ENCODE data around the gene IL1RAPL1.
"Not testable (repeated sequence)": the region's sequence is repeated elsewhere in the genome, so short reads cannot be mapped to it uniquely, and the experiment has no call there.

The IL1RAPL1 gene

GRCh38 chrX:28756647-28757046 lies 169.4 kb downstream of the IL1RAPL1 start:
- Histone ChIP-seq H3K9me3 (no peaks in the 10 kb centered on the region), H3K4me1 (ENCODE audit: control insufficient read depth in 1 of 2, insufficient read depth in 1 of 2, low read depth in 1 of 2, low read length in 1 of 2) (no peaks in the 10 kb centered on the region), H3K4me3 (ENCODE audit: low read depth in 1 of 2, low read length in 1 of 2) (no peak overlapping the region), H3K27me3 (no peaks in the 10 kb centered on the region), H3K36me3 (no peaks in the 10 kb centered on the region), H3K27ac (no peak overlapping the region)
- no peak for TF ChIP-seq CTCF (IDR thresholded peaks at IDR 0.05)

GRCh38 chrX:28757290-28757689 lies 170.0 kb downstream of the IL1RAPL1 start:
- H3K4me3 ChIP-seq (ENCODE audit: low read depth in 1 of 2, low read length in 1 of 2): no peak overlapping the region
- no peaks in the 10 kb centered on the region for H3K36me3 ChIP-seq
- no peaks in the 10 kb centered on the region for H3K4me1 ChIP-seq (ENCODE audit: control insufficient read depth in 1 of 2, insufficient read depth in 1 of 2, low read depth in 1 of 2, low read length in 1 of 2)
- H3K27ac ChIP-seq: no peak overlapping the region
- no peaks in the 10 kb centered on the region for H3K9me3 ChIP-seq
- no peaks in the 10 kb centered on the region for H3K27me3 ChIP-seq
- no peak for TF ChIP-seq CTCF (IDR thresholded peaks at IDR 0.05)

GRCh38 chrX:28766561-28766960 lies 179.3 kb downstream of the IL1RAPL1 start:
- not testable (repeated sequence) for H3K4me1 ChIP-seq (ENCODE audit: control insufficient read depth in 1 of 2, insufficient read depth in 1 of 2, low read depth in 1 of 2, low read length in 1 of 2); H3K27ac ChIP-seq; H3K9me3 ChIP-seq; H3K4me3 ChIP-seq (ENCODE audit: low read depth in 1 of 2, low read length in 1 of 2); H3K36me3 ChIP-seq; H3K27me3 ChIP-seq

DNA sequence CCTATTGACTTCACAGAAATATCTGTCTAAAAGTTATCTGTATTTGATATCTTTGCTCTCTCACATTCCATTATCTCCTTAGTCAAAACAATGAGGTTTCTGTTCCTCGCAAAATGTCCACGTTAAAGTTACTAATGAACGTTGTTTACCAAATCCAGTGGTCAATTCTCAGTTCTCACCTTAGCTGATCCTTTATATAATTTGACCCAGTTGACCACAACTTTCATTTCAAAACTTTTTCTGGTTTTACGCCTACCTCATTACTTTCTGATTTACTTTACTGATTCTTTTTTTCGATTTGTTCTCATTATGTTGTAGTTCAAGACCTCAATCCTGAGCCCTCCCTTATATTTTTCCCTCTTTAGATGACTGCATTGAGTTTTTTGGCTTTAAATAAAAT lies 186.6 kb downstream of the IL1RAPL1 start:
- H3K4me3 ChIP-seq (ENCODE audit: low read depth in 1 of 2, low read length in 1 of 2): no peak overlapping the region
- no peak for TF ChIP-seq CTCF (IDR thresholded peaks at IDR 0.05)
- no peaks in the 10 kb centered on the region for H3K4me1 ChIP-seq (ENCODE audit: control insufficient read depth in 1 of 2, insufficient read depth in 1 of 2, low read depth in 1 of 2, low read length in 1 of 2)
- H3K36me3 ChIP-seq: no peaks in the 10 kb centered on the region
- H3K27ac ChIP-seq: no peak overlapping the region
- no peaks in the 10 kb centered on the region for H3K27me3 ChIP-seq
- no peaks in the 10 kb centered on the region for H3K9me3 ChIP-seq

DNA sequence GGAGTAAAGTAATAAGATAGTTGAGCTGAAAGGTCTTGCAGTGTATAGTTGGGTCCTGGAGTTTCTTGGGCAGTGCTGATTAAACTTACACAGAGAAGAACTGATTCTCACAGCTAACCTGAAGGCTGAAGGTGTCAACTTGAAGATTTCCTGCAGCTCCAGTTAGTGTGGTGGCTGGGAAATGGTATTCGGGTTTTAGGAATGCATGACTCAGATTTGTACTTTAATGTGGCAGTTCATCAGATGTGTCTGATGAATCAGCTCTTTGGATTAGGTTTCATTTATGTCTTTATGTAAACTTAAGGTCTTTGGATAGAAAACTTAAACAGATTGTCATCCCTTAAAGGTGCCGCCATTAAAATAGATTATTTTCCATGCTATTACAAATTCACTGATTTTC lies 200.0 kb downstream of the IL1RAPL1 start:
- Histone ChIP-seq H3K9me3 (no peaks in the 10 kb centered on the region), H3K4me1 (ENCODE audit: control insufficient read depth in 1 of 2, insufficient read depth in 1 of 2, low read depth in 1 of 2, low read length in 1 of 2) (no peaks in the 10 kb centered on the region)

GRCh38 chrX:28800671-28801070 lies 213.4 kb downstream of the IL1RAPL1 start:
- H3K4me1 ChIP-seq (ENCODE audit: control insufficient read depth in 1 of 2, insufficient read depth in 1 of 2, low read depth in 1 of 2, low read length in 1 of 2); H3K27me3 ChIP-seq: not testable (repeated sequence)

More for the DNA sequence above, 200.0 kb downstream of the IL1RAPL1 start:
- Histone ChIP-seq H3K36me3 (no peaks in the 10 kb centered on the region), H3K27me3 (no peaks in the 10 kb centered on the region), H3K27ac (no peak overlapping the region), H3K4me3 (ENCODE audit: low read depth in 1 of 2, low read length in 1 of 2) (no peak overlapping the region)
- TF ChIP-seq CTCF (IDR thresholded peaks at IDR 0.05): no peak

DNA sequence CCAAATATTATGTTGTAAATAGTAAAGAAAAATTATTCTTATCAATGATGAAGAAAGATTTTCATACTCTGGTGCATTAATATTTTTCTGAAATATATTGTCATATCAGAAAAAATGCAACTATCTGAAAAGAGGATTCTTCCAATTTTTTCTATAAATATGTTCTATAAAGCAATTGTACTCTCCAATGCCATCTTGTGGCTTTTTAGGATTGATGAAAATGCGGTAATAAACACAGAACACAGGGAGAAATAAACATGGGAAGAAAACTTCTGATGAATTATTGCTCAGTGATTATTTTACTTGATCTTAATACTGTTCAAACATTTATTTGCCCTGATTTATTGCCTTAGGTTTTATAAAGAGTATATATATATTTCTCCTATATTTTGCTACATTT lies 215.4 kb downstream of the IL1RAPL1 start:
- Histone ChIP-seq H3K9me3 (no peaks in the 10 kb centered on the region), H3K4me3 (ENCODE audit: low read depth in 1 of 2, low read length in 1 of 2) (no peak overlapping the region), H3K27me3 (no peaks in the 10 kb centered on the region), H3K27ac (no peak overlapping the region), H3K36me3 (no peaks in the 10 kb centered on the region), H3K4me1 (ENCODE audit: control insufficient read depth in 1 of 2, insufficient read depth in 1 of 2, low read depth in 1 of 2, low read length in 1 of 2) (no peaks in the 10 kb centered on the region)
- no peak for TF ChIP-seq CTCF (IDR thresholded peaks at IDR 0.05)

More at GRCh38 chrX:28800671-28801070, 213.4 kb downstream of the IL1RAPL1 start:
- H3K27ac ChIP-seq; H3K4me3 ChIP-seq (ENCODE audit: low read depth in 1 of 2, low read length in 1 of 2); H3K36me3 ChIP-seq; H3K9me3 ChIP-seq: not testable (repeated sequence)

All from neutrophil (primary cell).